Measurements from ENCODE around the gene POLR1A. TPM values are rescaled to one million over a fixed set of nuclear protein-coding genes. Genes with fewer than 3 reads are reported as not detected.

Gene POLR1A
- total RNA-seq, 4 donors from 2014 or later = 10.9 to 38.8 (median 17.7) TPM

DNA sequence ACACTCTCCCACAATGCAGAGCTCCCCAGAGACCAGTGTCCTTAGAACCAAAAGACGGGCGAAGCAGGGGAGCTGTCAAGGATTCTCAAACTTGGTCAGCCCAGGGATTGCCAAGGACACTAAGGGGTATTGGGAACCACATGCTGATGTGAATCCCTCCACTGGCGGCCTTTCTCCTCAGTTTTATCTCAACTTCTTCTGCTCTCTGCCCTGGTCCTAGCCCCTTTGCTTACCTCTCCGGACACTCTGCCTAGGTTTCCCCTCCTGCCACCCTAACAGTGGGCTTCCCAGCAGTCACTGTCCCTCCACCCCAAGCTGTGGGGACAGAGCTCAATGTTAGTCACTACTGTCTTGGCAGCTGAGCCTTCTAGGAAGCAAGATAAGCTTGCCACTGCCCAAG is 61.1 kb downstream of the POLR1A start:
- TF ChIP-seq POLR2A (IDR thresholded peaks at IDR 0.05) = no peak
- TF ChIP-seq, protein P1, sequence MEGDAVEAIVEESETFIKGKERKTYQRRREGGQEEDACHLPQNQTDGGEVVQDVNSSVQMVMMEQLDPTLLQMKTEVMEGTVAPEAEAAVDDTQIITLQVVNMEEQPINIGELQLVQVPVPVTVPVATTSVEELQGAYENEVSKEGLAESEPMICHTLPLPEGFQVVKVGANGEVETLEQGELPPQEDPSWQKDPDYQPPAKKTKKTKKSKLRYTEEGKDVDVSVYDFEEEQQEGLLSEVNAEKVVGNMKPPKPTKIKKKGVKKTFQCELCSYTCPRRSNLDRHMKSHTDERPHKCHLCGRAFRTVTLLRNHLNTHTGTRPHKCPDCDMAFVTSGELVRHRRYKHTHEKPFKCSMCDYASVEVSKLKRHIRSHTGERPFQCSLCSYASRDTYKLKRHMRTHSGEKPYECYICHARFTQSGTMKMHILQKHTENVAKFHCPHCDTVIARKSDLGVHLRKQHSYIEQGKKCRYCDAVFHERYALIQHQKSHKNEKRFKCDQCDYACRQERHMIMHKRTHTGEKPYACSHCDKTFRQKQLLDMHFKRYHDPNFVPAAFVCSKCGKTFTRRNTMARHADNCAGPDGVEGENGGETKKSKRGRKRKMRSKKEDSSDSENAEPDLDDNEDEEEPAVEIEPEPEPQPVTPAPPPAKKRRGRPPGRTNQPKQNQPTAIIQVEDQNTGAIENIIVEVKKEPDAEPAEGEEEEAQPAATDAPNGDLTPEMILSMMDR (IDR thresholded peaks at IDR 0.05) = no peak
- H3K27ac ChIP-seq = peak overlapping the region in 1 of 2 donors; percentile 1
- no peak for DNase-seq
- peaks cover 0 to 8% of the 10 kb centered on the region in 2 donors for H3K4me1 ChIP-seq
- H3K9me3 ChIP-seq = no peaks in the 10 kb centered on the region
- no peaks in the 10 kb centered on the region for H3K36me3 ChIP-seq
- H3K27me3 ChIP-seq = no peaks in the 10 kb centered on the region
- intact Hi-C loops (cut with DNase I; ENCODE audit: low total_unique reads) = no loop called here
- no peak overlapping the region for H3K4me3 ChIP-seq

DNA sequence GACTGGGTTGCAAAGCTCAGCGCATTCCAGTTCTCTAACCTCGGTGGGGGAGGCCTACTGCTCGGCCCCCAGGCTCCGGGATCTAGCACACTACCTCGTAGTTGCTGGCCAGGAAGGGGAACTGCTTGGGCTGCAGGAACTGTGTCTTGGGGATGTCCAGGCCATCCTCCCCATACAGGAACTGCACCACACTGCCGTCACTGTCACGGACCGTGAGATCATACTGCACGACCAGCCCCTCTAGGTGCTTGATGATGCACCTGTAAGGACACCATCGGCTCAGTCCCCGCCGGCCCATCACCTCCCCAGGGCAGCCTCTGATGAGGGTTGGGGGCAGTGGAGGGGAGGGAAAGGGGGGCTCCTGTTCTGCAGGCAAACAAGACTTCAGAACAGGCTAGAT is 61.6 kb downstream of the POLR1A start:
- H3K36me3 ChIP-seq = no peaks in the 10 kb centered on the region
- TF ChIP-seq POLR2A (IDR thresholded peaks at IDR 0.05) = no peak
- TF ChIP-seq, protein P1 (IDR thresholded peaks at IDR 0.05) = no peak
- intact Hi-C loops (cut with DNase I; ENCODE audit: low total_unique reads) = no loop called here
- H3K27me3 ChIP-seq = no peaks in the 10 kb centered on the region
- H3K27ac ChIP-seq = no peak overlapping the region
- H3K4me1 ChIP-seq = peaks cover 0 to 8% of the 10 kb centered on the region in 2 donors
- no peak overlapping the region for H3K4me3 ChIP-seq
- H3K9me3 ChIP-seq = no peaks in the 10 kb centered on the region
- peak in 1 of 2 donors; percentile 13 for DNase-seq

- no peaks in the 10 kb centered on the region for H3K9me3 ChIP-seq
- TF ChIP-seq, protein P1 (IDR thresholded peaks at IDR 0.05) = no peak
- TF ChIP-seq POLR2A (IDR thresholded peaks at IDR 0.05) = no peak
- peaks cover 8 to 10% of the 10 kb centered on the region in 2 donors for H3K4me1 ChIP-seq
- intact Hi-C loops (cut with DNase I; ENCODE audit: low total_unique reads) = no loop called here
- H3K36me3 ChIP-seq = no peaks in the 10 kb centered on the region
- DNase-seq = peak in 1 of 2 donors; percentile 8
- no peak overlapping the region for H3K27ac ChIP-seq
- no peaks in the 10 kb centered on the region for H3K27me3 ChIP-seq
- no peak overlapping the region for H3K4me3 ChIP-seq
Observed at GRCh38 chr2:86042256-86043168, 63.2 kb downstream of the POLR1A start.

DNA sequence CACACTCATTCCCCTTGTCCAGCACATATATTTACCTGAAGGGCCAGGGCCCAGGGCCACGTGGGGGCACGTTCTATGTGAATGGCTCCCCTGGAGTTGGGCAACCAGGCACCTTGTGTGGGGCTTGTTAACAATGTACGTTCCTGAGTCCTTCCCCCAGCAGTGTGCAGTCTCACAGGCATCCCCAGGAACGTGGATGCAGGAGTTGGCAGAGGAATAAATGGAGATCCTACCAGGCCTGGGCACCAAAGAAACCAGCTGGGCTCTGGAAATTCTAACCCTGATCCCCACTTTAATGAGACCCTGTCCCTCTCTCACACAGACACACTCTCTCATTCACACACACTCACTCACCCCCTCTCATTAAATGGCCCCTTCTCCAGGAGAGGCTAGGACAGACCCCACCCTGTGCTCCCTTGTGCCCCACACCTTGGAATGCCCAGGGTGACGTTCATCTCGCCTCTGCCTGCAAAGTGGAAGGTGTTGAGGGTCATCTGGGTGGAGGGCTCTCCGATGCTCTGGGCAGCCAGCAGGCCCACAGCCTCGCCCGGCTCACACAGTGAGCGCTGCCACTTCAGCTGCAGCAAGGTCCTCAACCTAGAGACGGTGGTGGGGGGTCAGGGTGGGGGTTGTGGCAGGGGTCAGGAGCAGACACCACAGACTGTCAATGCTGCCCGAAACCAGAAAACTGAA is 65.6 kb downstream of the POLR1A start:
- no peaks in the 10 kb centered on the region for H3K36me3 ChIP-seq
- intact Hi-C loops (cut with DNase I; ENCODE audit: low total_unique reads) = no loop called here

More for the DNA sequence above, 65.6 kb downstream of the POLR1A start:
- Histone ChIP-seq H3K4me3 (no peak overlapping the region), H3K27me3 (no peaks in the 10 kb centered on the region), H3K4me1 (peaks cover 27 to 30% of the 10 kb centered on the region in 2 donors), H3K9me3 (no peaks in the 10 kb centered on the region), H3K27ac (peak overlapping the region; percentile 88 to 97)
- no peak for TF ChIP-seq POLR2A (IDR thresholded peaks at IDR 0.05)
- TF ChIP-seq, protein P1 (IDR thresholded peaks at IDR 0.05) = no peak
- peak in 1 of 2 donors; percentile 11 for DNase-seq
